HG02938 (cell line): ENCODE measurements around the gene CHST9.
"Not testable (repeated sequence)": the region's sequence is repeated elsewhere in the genome, so short reads cannot be mapped to it uniquely, and the experiment has no call there.

Experiments
- ATAC-seq: cut with Tn5 transposase; IDR thresholded peaks from one replicate; pipeline ENCODE4 v1.9.1; 2021; ENCODE audit warnings: mild to moderate bottlenecking, moderate library complexity; ENCODE audit not compliant: unreplicated experiment

CHST9 gene

GRCh38 chr18:27109451-27109850 lies 75.7 kb downstream of the CHST9 start:
- ATAC-seq: no peak

- no peak for ATAC-seq
These were observed 76.3 kb downstream of the CHST9 start for GRCh38 chr18:27108842-27109241.

GRCh38 chr18:27104743-27105142 lies 80.4 kb downstream of the CHST9 start:
- no peak for ATAC-seq

- no peak for ATAC-seq
These were observed 90.5 kb downstream of the CHST9 start for GRCh38 chr18:27094621-27095020.

GRCh38 chr18:27093290-27093689 lies 91.8 kb downstream of the CHST9 start:
- not testable (repeated sequence) for ATAC-seq

- ATAC-seq: no peak
These were observed 103.4 kb downstream of the CHST9 start for GRCh38 chr18:27081701-27082100.

- no peak for ATAC-seq
These were observed 109.3 kb downstream of the CHST9 start for GRCh38 chr18:27075828-27076227.

- ATAC-seq: peak; percentile 96
These were observed 111.7 kb downstream of the CHST9 start for GRCh38 chr18:27073404-27073830.

GRCh38 chr18:27064673-27065072 lies 120.4 kb downstream of the CHST9 start:
- ATAC-seq: no peak

- ATAC-seq: no peak
These were observed 122.3 kb downstream of the CHST9 start for GRCh38 chr18:27062802-27063201.

- ATAC-seq: no peak
These were observed 123.5 kb downstream of the CHST9 start for GRCh38 chr18:27061488-27062095.

GRCh38 chr18:27057519-27058234 lies 127.4 kb downstream of the CHST9 start:
- ATAC-seq: no peak

- no peak for ATAC-seq
These were observed 130.2 kb downstream of the CHST9 start for GRCh38 chr18:27054926-27055325.

GRCh38 chr18:27049969-27050368 lies 135.1 kb downstream of the CHST9 start:
- ATAC-seq: no peak

- no peak for ATAC-seq
These were observed 139.8 kb downstream of the CHST9 start for GRCh38 chr18:27045342-27045741.

- ATAC-seq: no peak
These were observed 142.9 kb downstream of the CHST9 start for GRCh38 chr18:27042177-27042576.

- no peak for ATAC-seq
These were observed 144.3 kb downstream of the CHST9 start for GRCh38 chr18:27040796-27041195.

- ATAC-seq: no peak
These were observed 151.4 kb downstream of the CHST9 start for GRCh38 chr18:27033722-27034121.

- ATAC-seq: no peak
These were observed 154.7 kb downstream of the CHST9 start for GRCh38 chr18:27030421-27030820.

GRCh38 chr18:27022477-27022876 lies 162.6 kb downstream of the CHST9 start:
- no peak for ATAC-seq

GRCh38 chr18:27017901-27018500 lies 167.1 kb downstream of the CHST9 start:
- ATAC-seq: no peak

- no peak for ATAC-seq
These were observed 170.3 kb downstream of the CHST9 start for GRCh38 chr18:27014841-27015240.
